HepG2 (cell line): ENCODE measurements around the gene TMEFF2. TPM values are rescaled to one million over a fixed set of nuclear protein-coding genes. Genes with fewer than 3 reads are reported as not detected.

ENCODE experiments used
- ATAC-seq: fragments of 200-7000 bp; cut with Tn5 transposase; 3 replicates; pipeline ENCODE4 v1.9.1; 2020; ENCODE audit warnings: mild to moderate bottlenecking, moderate library complexity
- BruUV-seq: library from RNA; stranded (reverse); fragments of 400-500 nt; replicated peaks from 2 replicates; lab custom pipeline; 2021; lab: Mats Ljungman, UMichigan
- CTCF ChIA-PET: fragments of 300-600 bp; formaldehyde crosslinking; extraction: SDS; loops from one replicate; lab custom pipeline; 2021; ENCODE audit warnings: low total read pairs, inconsistent platforms, low intra/inter-chr PET ratio; lab: Yijun Ruan, JAX
- POLR2A ChIA-PET: fragments of 350-600 bp; sonication (Branson Sonifier 250); formaldehyde crosslinking; loops from one replicate; lab custom pipeline; 2020; ENCODE audit warnings: antibody characterized with exemption, inconsistent platforms; lab: Yijun Ruan, JAX
- DNase-seq: peaks from one replicate; pipeline ENCODE4 v3.0.0-alpha.2; 2015; ENCODE audit warnings: low spot score
- FAIRE-seq: peaks from 3 replicates; lab custom pipeline; 2011; peaks lifted over from hg19 to GRCh38; lab: Jason Lieb, UNC
- H2AFZ ChIP-seq: one replicate; pipeline ENCODE4 v1.6.1; 2011; ENCODE audit warnings: low read length, inconsistent platforms
- H3K27ac ChIP-seq: fragments of 300-600 bp; 3 replicates; pipeline ENCODE4 v1.8.0; 2011; ENCODE audit warnings: mixed run types, mild to moderate bottlenecking, mixed read lengths, low read length, inconsistent platforms; ENCODE audit not compliant: insufficient read depth; ENCODE audit errors: extremely low read length
- H3K27me3 ChIP-seq, 2 experiments: fragments of 200-600 bp in 1 of 2; 2 replicates in 1 of 2; 3 replicates in 1 of 2; pipeline versions ENCODE4 v1.6.0 to v1.8.0; 2011; ENCODE audit warnings: low read length in 2 of 2, mild to moderate bottlenecking in 2 of 2, moderate library complexity in 2 of 2, inconsistent platforms in 1 of 2; ENCODE audit not compliant: insufficient read depth in 2 of 2, control insufficient read depth in 1 of 2
- H3K36me3 ChIP-seq, 2 experiments: fragments of 200-600 bp in 1 of 2; replicated peaks in 1 of 2; 2 replicates in 1 of 2; 3 replicates in 1 of 2; pipeline versions ENCODE4 v1.5.1 to v1.8.0; 2011; ENCODE audit warnings: low read length in 2 of 2, inconsistent platforms in 1 of 2; ENCODE audit not compliant: insufficient read depth in 2 of 2, control insufficient read depth in 1 of 2
- H3K4me1 ChIP-seq: 2 replicates; pipeline ENCODE4 v1.5.1; 2012; ENCODE audit warnings: low read length, inconsistent platforms; ENCODE audit not compliant: insufficient read depth
- H3K4me2 ChIP-seq: 2 replicates; pipeline ENCODE4 v1.6.0; 2011; ENCODE audit warnings: low read depth, low read length, inconsistent platforms
- H3K4me3 ChIP-seq, 3 experiments: fragments of 200-600 bp in 1 of 3; sonication (generic), shearing (Covaris generic) in 1 of 3; replicated peaks in 1 of 3; 2 replicates each; pipeline ENCODE4 v1.5.1; 2011 to 2016; ENCODE audit warnings: low read length in 3 of 3, inconsistent platforms in 2 of 3, low read depth in 2 of 3, mild to moderate bottlenecking in 2 of 3, control low read depth in 1 of 3, mixed read lengths in 1 of 3; ENCODE audit not compliant: insufficient read depth in 1 of 3
- H3K79me2 ChIP-seq: one replicate; pipeline ENCODE4 v1.6.1; 2011; ENCODE audit warnings: low read length, inconsistent platforms; ENCODE audit not compliant: insufficient read depth
- H3K9ac ChIP-seq: 2 replicates; pipeline ENCODE4 v1.6.0; 2011; ENCODE audit warnings: mild to moderate bottlenecking, low read depth, low read length, inconsistent platforms; ENCODE audit not compliant: insufficient read depth
- H3K9me3 ChIP-seq: 2 replicates; pipeline ENCODE4 v1.5.1; 2012; ENCODE audit warnings: mild to moderate bottlenecking, low read length
- H4K20me1 ChIP-seq: 2 replicates; pipeline ENCODE4 v1.6.0; 2011; ENCODE audit warnings: inconsistent platforms, mild to moderate bottlenecking, low read length, moderate library complexity; ENCODE audit not compliant: insufficient read depth
- ISX ChIP-seq: sonication (generic); formaldehyde crosslinking; conservative IDR thresholded peaks from 2 replicates; pipeline ENCODE4 v1.5.0; 2020; ENCODE audit warnings: missing genetic modification reagents
- KIAA2018 ChIP-seq: sonication (generic); formaldehyde crosslinking; IDR thresholded peaks from 2 replicates; pipeline ENCODE4 v1.5.0; 2020; ENCODE audit warnings: mild to moderate bottlenecking, missing genetic modification reagents, borderline replicate concordance
- SOX6 ChIP-seq, 2 experiments: fragments of 450-650 bp in 1 of 2; sonication (generic) in 1 of 2; formaldehyde crosslinking in 1 of 2; IDR thresholded peaks; 2 replicates each; pipeline versions ENCODE4 v1.4.0 to v1.6.1; 2017 to 2020; ENCODE audit warnings: antibody characterized with exemption in 1 of 2, mild to moderate bottlenecking in 1 of 2, missing genetic modification reagents in 1 of 2
- WGBS: methylation state at CpG from one replicate; pipeline ENCODE4 v1.1.6; 2017; ENCODE audit warnings: low lambda C conversion rate; 5-methylcytosine and 5-hydroxymethylcytosine counted together
- in situ Hi-C: cut with HindIII; loops from 2 replicates; pipeline ENCODE4 v1.10.0; 2017; ENCODE audit warnings: low pct_unique_long_range_greater_than_20kb; ENCODE audit not compliant: extremely low pct_ligation_motif_present
- intact Hi-C: fragments of 100-400 bp; cut with micrococcal nuclease; formaldehyde crosslinking; loops from one replicate; pipeline ENCODE4 v1.10.0; 2022; ENCODE audit not compliant: unreplicated experiment
- polyA plus RNA-seq, 8 experiments: library from polyadenylated mRNA; depleted of rRNA in 3 of 8; stranded (reverse) in 7 of 8; unstranded in 1 of 8; fragments of >200 nt; fragmentation: Illumina TruSeq in 4 of 8; extraction: Trizol in 4 of 8; gene quantifications; 2 replicates each; pipeline versions ENCODE4 v1.2.1 to v1.2.3, GENCODE V29; 2011 to 2016; ENCODE audit warnings: low read depth in 4 of 8, missing spikeins in 1 of 8, mixed read lengths in 1 of 8; ENCODE audit not compliant: insufficient read depth in 1 of 8
- total RNA-seq, 5 experiments: library from RNA; depleted of rRNA; stranded (reverse); fragments of >200 nt; fragmentation: Illumina TruSeq; extraction: Trizol; gene quantifications; 2 replicates each; pipeline ENCODE4 v1.2.3, GENCODE V29; 2016; ENCODE audit warnings: low read depth in 1 of 5

Gene TMEFF2
- total and polyA plus RNA-seq, 2 of the 13 experiments (the other 11 are each of a cell fraction or from before 2014, with no cell fraction given) = not detected

GRCh38 chr2:191947235-191947634 lies 247.5 kb downstream of the TMEFF2 start:
- Histone ChIP-seq H3K4me1 (peaks cover 8% of the 10 kb centered on the region), H3K27me3 (no peaks in the 10 kb centered on the region), H3K79me2 (no peaks in the 10 kb centered on the region), H3K9ac (no peak overlapping the region), H4K20me1 (no peaks in the 10 kb centered on the region), H3K36me3 (no peaks in the 10 kb centered on the region), H2AFZ (no peak overlapping the region), H3K4me3 (no peak overlapping the region), H3K9me3 (no peaks in the 10 kb centered on the region), H3K27ac (no peak overlapping the region), H3K4me2 (no peak overlapping the region)
- CTCF ChIA-PET = no interaction called here
- POLR2A ChIA-PET = no interaction called here
- ATAC-seq (no peak), DNase-seq (no peak), FAIRE-seq (no peak)
- in situ Hi-C loops = no loop called here
- 69% methylated on average over 6 of the region's 6 CpGs for WGBS
- BruUV-seq = no TSS peak
- TF ChIP-seq SOX6 (IDR thresholded peaks at IDR 0.05) (no peak), SOX6 (CRISPR knock-in tag; IDR thresholded peaks at IDR 0.05) (no peak), KIAA2018 (CRISPR knock-in tag) (no peak), ISX (CRISPR knock-in tag) (no peak)
- intact Hi-C loops = no loop called here
